Hematopoietic multipotent progenitor cell treated with erythropoietin and hydrocortisone succinate and interleukin-3 and kit ligand, for 17 days (in vitro differentiated cells): ENCODE measurements around the gene KLHL9.

Experiments used
- DNase-seq: peaks from one replicate; pipeline ENCODE4 v3.0.0-alpha.2; 2015; ENCODE audit warnings: low spot score

Gene KLHL9

DNA sequence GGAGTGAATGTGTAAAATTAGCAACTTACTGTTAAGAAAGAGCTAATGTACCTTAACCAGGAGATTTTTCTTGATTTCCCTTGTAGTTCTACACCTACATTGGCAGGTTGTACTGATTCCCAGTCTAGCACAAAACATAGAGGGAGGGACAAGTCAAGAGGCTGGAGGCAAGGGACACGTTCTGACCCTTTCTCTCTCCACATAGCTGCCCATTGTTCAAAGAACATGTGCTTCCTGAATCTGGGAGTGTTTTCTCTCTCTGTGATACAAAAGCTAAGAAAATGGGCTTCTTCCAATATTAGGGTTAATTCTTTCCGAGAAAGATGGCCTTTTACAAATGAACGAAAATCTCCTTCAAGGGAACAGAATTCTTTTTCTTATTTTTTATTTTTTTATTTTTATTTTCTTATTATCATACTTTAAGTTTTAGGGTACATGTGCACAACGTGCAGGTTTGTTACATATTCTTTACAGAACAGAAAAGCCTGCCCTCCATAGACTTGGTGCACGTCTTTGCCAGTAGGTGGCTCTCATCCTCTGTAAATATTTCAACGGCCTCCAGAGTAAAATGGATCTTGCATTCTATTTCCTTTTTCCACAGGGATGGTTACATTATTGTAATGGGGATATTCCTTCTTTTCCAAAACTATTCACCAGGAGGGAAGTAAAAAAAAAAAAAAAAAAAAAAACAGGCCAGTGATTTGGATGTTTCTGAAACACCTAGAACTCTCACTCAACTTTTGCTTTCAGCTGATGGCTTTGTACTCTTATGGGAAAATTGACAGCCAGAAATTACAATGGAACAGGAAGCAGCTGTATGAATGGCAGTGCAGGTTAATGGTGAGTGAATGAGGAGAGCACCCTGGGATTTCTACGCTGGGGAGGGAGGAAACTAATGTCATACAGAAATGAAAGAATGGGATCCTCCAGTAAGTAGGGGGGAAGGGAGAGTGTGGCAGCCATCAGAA lies 17.0 kb downstream of the KLHL9 start:
- peak; percentile 42 for DNase-seq

DNA sequence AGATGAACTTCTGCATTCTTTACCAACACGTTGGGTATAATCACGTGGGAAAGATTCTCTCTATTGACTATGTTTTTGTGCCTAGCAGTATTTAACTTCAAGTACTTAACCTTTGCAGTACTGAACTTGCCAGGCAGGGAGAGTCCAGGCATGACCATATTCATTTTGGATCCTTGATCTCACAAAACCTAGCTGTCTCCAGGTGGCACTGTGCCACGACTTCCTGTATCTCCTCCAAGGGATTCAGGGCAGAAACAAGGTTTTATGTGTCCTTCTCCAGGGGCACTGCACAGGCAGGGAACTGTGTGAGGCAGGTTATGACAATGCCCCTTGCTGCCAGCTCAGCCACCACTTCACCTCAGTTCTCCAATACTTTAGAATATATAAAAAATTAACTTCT lies 18.3 kb downstream of the KLHL9 start:
- no peak for DNase-seq

DNA sequence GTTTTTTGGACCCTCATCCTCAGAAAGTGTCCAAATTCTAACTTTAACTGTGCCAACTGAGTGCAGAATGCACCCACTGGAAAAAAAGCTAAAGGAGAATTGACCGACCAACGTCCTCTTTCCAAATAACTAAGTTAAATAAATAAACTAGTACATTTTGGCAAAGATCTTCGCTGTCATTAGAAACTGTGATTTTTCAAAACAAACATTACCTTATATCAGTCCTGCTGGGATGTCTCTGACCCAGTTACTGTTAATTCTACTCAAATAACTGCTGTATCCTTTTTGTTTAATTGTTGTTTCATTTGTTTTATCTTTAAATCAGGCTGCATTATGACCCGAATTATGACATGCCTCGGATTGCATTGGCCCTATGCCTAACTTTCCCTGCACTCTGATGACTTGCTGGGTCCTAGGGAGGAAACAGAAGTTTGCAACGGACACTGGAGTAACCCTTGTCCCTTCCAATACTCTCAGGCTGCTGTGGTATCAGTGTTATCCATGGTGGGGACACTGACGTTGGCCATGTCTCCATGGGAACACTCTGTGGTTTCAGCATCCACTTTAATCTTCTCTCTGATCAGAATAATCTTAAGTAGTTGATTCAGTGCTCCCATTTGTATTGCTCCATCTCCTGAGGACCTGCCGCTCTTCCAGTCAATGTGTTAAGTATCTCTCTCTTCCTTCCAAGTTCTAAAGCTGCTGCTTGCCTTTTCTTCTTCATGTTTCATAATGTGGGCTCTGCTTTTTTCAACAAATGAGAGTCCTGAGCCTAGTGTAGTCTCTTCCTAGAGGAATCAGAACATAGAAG lies 19.0 kb downstream of the KLHL9 start:
- DNase-seq, result no peak

DNA sequence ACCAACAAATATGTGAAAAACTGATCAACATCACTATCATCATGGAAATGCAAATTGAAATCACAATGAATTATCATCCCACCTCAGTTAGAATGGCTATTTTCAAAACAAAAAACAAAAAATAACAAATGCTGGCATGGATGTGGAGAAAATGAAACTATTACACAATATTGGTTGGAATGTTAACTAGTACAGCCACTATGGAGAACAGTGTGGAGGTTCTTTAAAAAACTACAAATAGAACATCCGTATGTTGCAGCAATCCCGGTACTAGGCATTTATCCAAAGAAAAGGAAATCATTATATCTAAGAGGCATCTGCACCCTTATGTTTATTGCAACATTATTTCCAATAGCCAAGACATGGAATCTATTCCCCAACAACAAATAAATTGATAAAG lies 21.1 kb downstream of the KLHL9 start:
- no peak for DNase-seq

DNA sequence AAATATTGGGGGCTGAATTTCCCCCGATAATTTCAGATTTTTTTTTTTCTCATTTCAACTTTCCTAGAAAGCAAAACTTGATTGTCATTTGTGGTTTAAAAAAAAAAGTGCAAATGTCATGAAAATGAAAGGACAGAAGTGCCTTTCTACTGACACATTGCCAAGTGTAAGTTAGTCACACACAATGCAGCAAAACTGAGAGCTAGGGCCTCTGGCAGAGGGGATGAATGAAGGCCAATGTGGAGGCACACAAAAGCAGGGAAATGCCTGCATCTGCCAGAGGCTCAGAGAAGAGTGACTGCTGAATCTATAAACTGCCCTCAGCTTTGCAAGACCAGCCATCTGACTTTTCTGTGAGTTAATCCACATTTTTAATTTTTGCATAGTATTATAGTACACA lies 23.3 kb downstream of the KLHL9 start:
- no peak for DNase-seq

DNA sequence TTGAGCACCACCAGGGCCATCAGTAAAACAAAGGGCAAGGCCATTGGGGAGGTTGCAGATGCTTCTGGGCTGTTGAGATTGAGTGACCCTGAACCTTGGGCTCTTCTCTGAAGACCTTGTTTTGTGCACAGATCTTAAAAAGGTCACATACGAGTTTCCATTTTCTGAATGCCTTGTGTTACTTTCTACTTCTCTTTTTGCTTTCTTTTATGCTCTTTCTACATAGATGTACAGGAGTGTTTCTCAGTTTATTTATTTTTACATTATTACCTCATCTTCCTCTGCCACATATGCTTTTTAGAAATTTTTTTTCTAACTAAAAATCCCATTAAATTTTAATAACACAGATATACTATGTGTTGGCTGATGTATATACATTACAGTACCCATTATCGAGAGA lies 30.0 kb downstream of the KLHL9 start, which contains the start of gene IFNA5:
Gene IFNA5 (minus strand): TSS at position 101 of the 400 bp plus-strand sequence. CDS start 57 bp downstream, at position 44.
- DNase-seq, result no peak

DNA sequence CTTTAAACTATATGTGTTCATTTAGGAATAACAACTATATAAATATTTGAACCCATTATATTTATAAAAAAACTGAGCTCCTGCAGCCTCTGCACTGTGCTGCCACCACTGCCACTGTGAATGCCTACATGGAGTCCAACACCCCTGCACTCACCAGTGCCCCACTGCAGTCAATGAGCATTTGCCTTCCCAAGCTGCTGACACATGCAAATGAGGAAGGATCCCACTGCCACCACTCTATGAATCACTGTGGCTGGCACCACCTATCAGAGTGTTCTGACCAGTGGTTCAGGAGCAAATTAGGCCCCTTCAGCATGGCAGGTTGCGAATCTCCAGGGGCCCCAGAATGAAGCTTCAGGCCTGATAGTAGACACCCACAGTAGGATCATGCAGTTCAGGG lies 39.2 kb downstream of the KLHL9 start:
- no peak for DNase-seq

DNA sequence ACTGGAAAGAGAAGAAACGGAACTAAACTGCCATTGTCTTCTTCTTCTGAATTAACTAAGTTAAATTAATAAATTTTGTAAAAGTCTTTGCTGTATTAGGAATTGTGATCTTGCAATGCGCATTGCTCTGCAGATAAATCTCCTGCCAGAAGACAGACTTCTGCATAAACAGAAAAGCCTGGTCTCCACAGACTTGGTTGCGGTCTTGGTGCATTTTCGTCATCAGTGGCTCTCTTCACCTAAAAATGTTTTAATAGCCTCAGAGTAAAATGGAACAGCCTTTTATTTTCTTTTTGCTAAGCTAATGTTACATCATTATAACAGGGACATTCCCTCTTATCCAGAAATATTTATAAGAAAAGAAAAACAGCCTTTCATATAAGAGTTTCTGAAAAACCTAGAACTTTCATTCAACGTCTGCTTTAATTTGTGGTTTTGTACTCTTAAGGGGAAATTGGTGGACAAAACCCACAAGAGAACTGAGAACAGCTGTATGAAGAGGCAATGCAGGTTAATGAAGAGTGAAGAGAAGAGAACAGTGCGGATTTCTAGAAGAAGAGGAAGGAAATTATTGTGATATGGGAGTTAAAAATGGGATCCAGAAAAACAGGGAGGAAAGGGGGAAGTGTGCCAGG lies 40.2 kb downstream of the KLHL9 start:
- no peak for DNase-seq

DNA sequence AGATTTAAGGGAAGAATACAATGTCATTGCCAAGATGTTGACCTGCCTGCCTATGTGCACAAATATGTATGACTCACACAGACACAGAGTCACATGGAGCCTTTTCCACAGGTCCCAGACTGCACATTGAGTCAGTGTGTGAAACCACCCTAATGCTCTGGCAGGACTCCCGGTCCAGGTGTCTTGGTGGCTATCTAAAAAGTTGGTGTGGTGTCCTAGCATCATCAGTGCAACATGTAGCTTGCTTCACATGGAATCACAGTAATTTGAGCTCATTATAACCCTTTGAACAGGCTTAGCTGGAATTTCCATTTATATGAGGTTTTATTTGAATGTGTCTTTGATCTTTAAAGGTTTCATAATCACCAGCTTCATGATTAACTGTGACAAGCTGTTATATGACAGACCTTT lies 40.8 kb downstream of the KLHL9 start:
- DNase-seq, result no peak

DNA sequence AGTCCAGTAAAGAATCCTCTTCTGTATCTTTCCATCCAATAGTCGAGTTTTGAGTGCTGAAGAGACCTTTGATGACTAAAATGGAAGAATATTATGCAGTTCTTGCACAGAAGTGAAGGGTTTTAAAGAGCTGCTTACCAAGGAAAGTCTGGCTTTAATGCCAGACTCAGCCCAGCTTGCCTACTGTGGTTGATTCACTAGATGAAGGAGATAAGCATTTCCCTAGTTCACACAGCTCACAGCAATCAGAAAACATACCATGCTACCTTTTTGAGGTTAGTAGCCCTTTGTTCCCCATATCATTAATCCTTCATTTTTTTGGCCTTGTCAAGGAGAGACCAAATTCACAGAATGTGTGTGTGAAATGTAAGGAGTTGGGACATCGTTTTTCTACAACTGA lies 45.4 kb downstream of the KLHL9 start:
- DNase-seq, result no peak

DNA sequence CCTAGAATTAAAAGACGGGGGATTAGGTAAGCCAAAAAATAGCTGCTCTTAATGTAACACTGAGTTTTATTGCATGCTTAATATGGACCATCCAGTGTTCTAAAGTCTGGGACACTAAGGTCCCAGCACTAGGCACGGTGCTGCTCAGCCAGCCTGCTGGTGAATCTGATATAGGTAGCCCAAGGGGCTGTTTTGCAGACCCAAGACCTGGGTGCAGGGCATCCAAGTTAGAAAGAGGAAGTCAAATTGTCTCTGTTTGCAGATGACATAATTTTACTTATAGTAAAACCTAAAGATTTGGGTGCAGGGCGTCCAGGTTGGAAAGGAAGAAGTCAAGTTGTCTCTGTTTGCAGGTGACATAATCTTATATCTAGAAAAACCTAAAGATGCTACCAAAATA lies 47.9 kb downstream of the KLHL9 start:
- no peak for DNase-seq

DNA sequence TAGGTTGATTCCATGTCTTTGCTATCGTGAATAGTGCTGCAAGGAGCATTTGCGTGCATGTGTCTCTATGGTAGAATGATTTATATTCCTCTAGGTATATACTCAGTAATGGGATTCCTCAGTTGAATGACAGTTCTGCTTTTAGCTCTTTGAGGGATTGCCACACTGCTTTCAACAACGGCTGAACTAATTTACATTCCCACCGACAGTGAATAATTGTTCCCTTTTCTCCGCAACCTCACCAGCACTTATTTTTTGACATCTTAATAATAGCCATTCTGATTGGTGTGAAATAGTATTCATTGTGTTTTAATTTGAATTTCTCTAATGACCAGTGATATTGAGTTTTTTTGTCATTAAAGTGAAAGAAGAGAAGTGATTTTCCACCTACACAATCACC lies 48.5 kb downstream of the KLHL9 start:
- no peak for DNase-seq

DNA sequence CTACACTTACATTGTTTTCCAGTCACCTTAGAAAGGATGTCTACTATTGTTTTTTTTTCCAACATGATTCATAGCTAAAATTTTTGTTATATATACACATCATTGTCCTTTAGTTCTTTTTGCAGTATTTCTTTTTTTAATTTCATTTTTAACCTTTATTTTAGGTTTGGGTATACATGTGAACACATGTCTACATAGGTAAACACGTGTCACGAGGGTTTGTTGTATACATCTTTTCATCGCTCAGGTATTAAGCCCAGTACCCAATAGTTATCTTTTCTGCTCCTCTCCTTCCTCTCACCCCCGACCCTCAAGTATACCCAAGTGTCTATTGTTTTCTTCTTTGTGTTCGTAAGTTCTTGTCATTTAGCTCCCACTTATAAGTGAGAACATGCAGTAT lies 49.1 kb downstream of the KLHL9 start:
- no peak for DNase-seq

DNA sequence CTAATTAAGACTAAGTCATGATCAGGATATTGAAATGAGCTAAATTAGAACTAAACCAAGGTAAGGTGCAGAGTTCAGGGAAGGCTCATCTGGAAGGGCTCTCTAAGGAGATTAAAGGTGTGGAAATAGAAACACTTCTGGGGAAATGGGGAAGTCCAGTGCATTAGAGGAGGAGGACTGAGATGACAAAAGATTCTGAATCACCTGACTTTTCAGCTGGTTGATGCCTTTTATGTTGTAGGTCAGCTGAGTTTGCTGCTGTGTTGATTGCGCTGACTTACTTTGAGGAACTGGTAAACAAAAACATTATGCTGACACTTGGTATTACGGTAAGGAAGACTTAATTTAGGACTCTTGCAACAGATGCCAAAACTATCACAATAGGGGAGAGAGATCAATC lies 53.9 kb downstream of the KLHL9 start:
- DNase-seq, result no peak
